ENCODE data around the gene TWNK. TPM values are rescaled to one million over a fixed set of nuclear protein-coding genes. Genes with fewer than 3 reads are reported as not detected.

The TWNK gene
- total RNA-seq, 1 experiment from 2014 or later: 18.8 TPM

DNA sequence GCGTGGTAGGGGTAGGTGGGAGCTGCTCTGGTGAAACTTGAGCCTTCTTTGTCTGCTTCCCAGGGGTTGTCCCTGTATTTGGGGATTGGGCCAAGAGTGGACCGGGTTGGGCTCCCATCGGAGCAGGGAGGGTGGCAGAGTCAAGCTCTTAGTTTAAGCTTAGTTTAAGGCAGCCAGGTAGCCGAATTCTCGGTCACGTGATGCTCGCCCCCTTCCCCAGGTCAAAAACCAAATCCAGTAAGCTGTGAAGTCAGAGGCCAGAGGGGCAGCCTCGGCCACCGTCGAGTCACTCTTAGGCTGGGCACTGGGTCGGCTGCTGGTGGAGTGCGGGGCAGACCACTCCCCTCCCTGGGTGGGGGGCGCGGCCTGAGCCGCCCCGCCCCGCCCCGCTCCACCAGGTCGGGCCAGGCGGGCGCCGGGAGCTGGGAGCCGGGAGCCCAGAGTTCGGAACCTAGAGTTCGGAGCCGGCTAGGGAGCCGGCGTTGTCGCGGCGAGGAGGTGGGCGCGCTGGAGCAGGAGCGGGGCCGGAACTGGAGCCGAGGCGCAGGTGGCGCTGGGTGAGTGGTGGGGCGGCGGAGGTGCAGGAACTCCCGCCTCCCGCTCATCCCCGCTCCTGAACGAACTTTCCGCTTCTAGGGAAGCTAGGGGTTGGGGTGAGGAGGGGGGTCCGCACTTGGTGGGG is 9.5 kb downstream of the TWNK start:
- DNase-seq (ENCODE audit: low spot score): no peak

DNA sequence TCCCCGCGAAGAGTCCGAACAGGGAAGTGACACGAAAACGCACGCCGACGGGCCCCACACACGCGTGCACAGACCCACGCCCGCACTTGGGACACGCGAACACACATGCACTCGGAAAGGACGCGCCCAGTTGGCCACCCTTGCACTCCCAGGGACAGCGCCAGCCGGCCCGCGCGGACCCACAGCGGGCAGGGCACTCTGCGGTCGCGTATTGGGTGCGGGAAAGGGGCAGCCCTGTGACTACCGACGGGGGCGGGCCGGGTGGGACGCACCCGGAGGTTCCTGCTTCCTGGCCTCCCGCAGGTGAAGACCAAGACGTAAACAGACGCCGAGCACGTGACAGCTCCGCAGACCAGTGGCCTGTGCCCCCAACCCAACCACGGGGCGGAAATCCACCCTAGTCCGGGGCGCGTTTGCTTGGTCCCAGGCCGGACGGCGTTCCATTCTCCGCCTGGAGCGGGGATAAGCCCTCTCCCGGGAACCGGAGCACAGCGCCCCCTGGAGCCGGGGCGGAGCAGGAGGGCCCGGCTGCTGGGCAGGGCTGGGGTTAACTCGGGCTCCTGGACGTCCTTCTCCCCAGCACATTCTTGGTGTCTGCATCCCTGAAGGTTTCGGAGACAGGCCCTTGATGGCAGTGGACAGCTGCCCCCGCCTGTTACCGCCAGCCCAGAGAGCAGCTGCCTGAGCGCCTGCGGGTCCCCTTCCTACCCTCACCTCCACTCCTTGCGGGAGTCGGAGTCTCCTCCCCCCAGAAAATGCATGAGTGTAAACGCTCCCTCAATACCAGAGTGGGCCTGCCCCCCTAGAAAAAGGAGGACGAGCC is 10.2 kb downstream of the TWNK start:
- peak; percentile 89 for DNase-seq (ENCODE audit: low spot score)

DNA sequence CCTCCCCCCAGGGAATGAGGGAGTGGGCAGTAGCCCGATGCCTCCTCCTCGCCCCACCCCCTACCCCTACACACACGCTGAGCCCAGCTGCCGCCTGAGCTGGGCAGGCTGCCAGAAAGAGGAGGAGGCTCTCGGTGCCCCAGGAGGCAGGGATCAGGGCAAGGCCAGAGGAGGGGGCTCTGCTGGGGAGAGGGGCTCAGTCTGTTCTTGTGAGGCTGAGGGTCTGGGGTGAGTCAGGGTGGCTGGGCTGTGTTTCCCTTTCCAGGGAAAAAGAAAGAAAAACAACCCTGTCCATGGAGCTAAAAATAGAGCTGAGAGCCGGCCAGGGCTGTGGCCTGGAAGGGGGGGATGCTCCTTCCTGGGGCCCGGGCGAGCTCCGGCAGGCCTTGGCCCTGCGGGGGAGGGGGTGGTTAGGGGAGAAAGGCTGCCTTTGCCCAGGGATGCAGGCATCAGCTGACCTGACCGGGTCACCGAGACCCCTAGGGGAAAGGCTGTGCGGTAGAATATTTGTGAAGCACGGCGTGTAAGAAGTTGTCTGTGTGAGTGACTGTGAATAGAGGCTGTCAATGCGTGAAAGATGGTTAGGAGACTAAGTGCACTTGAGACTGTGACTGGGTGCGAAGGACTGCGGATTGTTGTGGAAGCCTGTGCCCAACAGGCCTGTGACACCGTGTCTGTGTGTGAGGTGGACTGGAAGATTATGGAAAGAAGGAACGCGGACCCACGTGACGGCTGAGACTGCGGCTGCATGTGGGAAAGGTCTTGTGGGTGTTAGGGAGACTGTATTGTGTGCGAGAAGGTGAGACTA is 11.0 kb downstream of the TWNK start:
- DNase-seq (ENCODE audit: low spot score): peak; percentile 86

DNA sequence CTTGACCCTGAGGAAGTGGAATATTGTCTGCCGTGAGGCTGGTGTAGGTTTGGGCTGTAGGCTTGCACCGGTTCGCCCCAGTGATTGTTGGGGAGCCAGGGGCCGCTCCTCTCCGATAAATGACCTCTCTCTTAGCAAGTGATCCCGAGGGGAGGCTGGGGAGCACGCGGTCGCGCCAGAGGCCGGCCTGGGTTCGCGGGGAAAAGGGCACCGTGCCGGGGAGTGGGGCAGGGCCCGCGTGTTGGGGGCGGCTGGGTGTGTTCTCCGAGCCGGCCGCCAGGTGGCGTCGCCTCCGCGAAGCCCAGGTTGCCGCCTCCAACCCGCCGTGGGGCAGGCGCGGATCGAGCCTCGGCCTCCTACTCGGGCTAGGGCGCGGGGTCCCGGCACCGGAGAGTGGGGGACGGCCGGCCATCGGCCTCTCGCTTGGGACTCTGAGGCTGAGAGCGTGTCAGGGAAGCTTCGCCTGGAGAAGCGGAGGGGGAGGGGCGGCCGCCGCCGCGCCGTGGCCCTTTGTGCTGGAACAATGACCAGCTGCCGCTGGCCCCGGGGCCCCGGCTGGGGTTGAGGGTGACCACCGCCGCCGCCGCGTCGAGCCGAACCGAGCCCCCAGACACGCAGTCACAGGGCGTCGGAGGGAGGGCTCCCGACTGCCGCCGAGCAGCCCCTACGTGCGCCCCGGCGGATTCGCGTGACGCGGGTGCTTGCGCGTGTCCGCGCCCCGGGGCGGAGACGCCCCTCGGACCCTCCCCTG is 11.8 kb downstream of the TWNK start:
- peak; percentile 81 for DNase-seq (ENCODE audit: low spot score)

DNA sequence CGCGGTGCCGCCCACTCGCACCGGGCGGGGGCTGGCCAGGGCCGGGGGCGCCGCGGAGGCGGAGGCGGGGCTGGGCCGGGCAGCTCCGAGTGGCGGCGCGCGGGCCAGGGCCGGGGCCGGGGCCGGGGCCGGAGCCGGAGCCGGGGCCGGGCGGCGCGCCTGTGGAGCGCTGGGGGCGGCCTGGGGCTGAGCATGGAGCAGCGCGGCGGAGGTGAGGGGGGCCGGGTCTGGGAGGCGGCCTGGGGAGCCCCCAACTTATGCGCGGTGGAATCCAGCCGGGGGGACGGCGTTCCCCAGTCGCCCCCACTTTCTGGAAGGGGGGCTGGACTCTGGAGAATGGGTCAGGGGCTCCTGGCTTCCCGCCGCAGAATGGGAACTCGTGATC is 12.4 kb downstream of the TWNK start, which contains the start of gene LZTS2:
TSS of gene LZTS2 (plus strand) at position 67 of the 385 bp plus-strand sequence. CDS start 2,731 bp downstream, outside the sequence.
- DNase-seq (ENCODE audit: low spot score): no peak

DNA sequence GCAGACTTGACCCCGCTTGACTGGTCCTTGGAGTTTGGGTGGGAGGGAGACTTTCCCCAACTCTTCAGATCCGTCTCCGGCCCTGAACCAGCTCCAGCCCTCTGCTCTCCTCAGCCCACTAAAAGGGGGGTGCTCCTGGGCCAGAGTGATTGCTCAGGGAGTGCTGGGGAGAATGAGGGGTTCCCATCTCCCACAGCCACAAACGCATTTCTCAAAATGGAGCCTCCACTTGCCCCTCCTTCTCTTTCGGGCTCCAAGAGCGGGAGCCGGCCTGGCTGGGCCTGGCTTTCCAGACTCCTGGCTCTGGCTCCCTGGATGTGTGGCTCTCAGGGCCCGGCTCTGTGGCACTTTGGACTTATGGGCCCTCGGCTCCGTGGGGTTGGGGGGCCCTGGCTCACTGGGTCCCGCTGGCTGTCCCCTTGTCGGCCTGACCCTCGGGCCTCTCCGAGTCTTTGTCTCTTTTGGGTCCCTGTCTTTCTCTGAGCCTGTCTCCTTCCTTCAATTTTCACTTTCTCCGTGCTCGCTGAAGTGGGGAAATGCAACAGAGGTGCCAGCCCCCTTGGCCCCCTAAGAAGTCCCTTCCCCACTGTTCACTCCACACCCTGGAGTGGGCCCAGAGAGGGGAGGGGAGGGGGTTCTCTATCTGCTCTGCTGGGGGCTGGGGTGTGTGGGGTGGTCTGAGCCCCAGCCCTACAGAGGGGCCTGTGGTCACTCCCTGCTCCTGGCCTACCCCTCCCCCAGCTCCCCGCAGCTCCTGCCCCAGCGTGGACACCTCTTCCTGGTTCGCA is 13.0 kb downstream of the TWNK start:
- DNase-seq (ENCODE audit: low spot score): peak; percentile 54

DNA sequence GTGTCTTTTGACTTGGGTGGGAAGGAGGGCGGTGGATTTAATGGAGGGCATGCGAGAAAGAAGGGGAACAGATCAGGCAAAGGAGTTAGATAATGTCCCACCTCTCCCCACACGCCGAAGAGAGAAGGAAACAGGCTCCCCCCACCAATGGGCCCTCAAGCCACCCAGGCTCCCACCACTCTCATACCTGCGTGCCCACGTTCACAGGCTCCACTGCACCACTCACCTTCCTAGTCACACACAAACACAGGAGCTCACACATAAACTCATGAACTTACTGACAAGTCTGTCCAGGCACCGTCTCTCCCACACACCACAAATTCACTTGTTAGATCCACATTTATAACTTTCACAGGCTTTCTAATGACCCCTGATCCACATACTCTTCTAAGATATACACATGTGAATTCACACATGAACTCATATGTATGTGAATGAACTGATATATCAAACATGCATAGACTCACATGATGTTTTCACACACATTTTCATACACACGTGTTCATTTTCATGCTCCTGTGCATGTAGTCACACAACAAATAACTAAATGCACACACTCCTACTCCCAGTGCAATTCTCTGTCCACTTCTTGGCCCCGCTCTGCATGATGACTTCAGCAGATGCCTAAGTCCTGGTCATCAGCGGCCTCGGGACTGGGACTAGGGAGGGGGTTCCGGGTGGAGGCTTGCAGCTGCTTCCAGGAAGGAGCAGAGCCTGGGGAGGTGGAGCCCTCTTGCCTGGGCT is 13.7 kb downstream of the TWNK start:
- peak; percentile 62 for DNase-seq (ENCODE audit: low spot score)

DNA sequence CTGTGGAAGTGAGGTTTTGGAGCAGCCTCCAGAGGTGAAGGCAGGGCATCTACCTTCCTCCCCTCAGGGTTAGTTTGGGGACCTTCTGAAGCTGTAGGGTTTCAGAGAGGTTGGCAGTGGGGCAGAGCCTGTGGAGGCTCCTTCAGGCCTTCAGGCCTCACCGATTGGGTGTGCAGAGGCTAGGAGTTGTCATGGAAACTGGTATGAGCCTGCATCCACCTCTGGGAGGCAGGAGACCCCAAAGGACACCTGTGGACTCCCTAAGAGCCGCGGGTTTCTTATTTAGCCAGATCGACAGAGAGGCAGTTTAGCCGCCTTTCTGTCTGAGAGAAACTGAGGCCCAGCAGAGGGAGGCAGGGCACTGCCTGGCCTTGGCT is 14.3 kb downstream of the TWNK start:
- DNase-seq (ENCODE audit: low spot score): no peak

DNA sequence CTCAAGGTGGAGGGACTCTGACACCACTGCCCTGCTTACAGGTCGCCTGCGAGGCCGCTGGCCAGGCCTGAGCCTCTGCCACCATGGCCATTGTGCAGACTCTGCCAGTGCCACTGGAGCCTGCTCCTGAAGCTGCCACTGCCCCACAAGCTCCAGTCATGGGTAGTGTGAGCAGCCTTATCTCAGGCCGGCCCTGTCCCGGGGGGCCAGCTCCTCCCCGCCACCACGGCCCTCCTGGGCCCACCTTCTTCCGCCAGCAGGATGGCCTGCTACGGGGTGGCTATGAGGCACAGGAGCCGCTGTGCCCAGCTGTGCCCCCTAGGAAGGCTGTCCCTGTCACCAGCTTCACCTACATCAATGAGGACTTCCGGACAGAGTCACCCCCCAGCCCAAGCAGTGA is 15.1 kb downstream of the TWNK start:
- DNase-seq (ENCODE audit: low spot score): no peak

DNA sequence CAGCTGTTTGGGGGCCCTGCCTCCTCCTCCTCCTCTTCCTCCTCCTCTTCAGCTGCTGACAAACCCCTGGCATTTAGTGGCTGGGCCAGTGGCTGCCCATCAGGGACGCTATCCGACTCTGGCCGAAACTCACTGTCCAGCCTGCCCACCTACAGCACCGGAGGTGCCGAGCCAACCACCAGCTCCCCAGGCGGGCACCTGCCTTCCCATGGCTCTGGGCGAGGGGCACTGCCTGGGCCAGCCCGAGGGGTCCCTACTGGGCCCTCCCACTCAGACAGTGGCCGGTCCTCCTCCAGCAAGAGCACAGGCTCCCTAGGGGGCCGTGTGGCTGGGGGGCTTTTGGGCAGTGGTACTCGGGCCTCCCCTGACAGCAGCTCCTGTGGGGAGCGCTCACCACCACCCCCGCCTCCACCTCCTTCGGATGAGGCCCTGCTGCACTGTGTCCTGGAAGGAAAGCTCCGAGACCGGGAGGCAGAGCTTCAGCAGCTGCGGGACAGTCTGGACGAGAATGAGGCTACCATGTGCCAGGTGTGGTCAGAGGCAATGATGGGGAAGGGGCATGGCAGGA is 16.4 kb downstream of the TWNK start:
- DNase-seq (ENCODE audit: low spot score): no peak

DNA sequence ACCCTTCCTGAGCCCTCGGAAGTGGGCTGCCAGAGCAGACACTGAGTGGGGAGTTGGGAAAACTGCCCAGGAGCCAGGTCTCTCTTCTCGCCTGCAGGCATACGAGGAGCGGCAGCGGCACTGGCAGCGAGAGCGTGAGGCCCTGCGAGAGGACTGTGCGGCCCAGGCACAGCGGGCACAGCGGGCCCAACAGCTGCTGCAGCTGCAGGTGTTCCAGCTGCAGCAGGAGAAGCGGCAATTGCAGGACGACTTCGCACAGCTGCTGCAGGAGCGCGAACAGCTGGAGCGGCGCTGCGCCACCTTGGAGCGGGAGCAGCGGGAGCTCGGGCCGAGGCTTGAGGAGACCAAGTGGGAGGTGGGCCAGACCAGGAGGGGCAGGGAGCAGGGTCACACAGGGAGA is 18.0 kb downstream of the TWNK start:
- DNase-seq (ENCODE audit: low spot score): no peak

DNA sequence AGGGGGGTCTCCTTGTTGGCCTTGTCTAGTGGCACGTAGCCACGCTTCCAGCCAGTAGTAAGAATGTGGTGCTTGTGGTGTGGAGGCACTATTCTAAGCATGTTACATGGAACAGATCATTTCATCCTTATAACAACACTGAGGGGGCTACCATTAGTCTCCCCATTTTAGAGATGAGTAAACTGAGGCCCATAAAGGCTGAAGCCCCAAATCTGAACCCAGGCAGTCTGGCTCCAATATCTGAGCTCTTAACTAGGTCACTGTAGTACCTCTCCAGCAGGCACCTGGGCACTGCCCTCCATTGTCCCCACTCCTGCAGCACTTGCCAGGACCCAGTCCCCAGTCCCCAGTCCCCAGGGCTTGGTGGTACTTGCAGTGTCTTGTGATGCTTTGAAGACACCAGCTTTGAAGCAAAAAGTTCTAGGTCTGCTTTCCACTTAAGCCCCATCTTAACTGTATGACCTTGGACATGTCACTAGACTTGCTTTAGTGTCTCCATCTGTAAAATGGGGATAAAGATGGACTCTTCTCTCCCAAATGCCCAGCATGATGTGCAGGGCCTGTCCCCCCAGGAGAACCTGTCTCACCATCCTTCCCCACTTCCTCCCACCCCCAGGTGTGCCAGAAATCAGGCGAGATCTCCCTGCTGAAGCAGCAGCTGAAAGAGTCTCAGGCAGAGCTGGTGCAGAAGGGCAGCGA is 18.7 kb downstream of the TWNK start:
- DNase-seq (ENCODE audit: low spot score): no peak

DNA sequence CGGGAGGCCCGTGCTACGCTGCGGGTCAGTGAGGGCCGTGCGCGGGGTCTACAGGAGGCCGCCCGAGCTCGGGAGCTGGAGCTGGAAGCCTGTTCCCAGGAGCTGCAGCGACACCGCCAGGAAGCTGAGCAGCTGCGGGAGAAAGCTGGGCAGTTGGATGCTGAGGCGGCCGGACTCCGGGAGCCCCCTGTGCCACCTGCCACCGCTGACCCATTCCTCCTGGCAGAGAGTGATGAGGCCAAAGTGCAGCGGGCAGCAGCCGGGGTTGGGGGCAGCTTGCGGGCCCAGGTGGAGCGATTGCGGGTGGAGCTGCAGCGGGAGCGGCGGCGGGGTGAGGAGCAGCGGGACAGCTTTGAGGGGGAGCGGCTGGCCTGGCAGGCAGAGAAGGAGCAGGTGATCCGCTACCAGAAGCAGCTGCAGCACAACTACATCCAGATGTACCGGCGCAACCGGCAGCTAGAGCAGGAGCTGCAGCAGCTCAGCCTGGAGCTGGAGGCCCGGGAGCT is 19.3 kb downstream of the TWNK start:
- DNase-seq (ENCODE audit: low spot score): no peak

DNA sequence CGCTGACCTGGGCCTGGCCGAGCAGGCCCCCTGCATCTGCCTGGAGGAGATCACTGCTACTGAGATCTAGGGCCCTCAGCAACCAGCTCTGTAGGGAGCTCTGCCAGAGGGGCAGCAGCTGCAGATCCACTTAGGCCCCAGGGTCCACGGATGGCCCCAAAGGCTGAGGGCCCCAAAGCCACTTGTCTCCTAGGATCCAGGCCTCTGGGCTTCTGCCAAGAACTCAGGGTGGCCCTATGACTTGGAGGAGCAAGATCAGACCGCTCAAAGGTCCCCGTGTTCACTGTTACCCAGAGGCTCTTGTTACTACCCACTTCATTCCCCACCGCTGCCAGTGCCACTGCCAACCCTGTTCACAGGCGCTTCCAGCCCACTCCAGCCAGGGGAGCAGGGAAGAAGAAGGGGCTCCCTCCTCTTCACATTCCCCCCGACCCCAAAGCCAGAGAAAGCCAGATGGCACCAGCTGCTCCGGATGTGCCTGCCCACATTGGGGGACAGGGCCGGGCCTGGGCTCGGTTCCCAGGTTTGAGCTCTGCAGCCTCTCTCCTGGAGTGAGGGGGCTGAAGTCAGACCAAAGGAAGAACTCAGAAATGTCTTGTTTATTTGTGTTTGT is 19.9 kb downstream of the TWNK start:
- DNase-seq (ENCODE audit: low spot score): no peak

DNA sequence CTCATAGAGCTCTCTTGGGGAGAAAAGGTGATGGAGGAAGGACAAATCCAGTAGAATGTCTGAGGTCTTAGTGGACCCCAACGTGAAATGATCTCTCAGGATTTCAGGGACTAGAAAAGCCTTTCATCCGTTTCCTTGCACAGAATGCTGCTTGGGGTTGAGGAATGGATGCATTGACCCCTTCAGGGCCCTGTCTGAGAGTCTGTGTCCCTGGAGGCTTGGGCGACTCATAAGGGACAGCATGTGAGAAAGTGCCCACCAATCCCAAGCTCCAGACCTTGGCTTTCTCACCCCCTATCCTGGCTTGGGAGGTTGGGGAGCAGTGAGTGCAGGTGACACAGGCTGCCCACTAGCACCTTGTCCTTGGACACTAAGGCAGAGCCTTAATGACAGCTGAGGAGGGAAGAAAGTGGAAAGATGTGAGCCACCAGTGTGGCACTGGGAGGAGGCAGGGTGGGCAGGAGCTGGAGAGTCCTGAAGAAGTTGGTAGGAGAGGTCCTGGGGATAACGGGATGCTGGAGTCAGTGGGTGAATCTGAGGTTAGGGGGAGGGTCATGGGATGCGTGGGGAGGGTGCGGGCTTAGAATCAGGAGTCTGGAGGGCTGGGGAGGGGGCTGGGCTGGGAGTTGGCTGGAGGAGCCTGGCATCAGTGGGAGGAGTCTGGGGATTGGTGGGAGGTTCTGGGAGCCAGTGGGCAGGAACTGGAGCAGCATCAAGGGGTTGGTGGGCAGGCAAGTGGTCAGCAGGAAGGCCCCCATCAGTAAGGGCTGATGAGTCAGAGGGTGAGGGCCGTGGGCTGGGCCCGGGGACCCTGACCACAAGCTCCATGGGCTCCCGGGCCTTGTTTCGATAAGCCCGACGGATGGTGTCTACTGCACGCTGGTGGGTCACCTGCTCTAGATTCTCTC is 20.8 kb downstream of the TWNK start:
- no peak for DNase-seq (ENCODE audit: low spot score)

DNA sequence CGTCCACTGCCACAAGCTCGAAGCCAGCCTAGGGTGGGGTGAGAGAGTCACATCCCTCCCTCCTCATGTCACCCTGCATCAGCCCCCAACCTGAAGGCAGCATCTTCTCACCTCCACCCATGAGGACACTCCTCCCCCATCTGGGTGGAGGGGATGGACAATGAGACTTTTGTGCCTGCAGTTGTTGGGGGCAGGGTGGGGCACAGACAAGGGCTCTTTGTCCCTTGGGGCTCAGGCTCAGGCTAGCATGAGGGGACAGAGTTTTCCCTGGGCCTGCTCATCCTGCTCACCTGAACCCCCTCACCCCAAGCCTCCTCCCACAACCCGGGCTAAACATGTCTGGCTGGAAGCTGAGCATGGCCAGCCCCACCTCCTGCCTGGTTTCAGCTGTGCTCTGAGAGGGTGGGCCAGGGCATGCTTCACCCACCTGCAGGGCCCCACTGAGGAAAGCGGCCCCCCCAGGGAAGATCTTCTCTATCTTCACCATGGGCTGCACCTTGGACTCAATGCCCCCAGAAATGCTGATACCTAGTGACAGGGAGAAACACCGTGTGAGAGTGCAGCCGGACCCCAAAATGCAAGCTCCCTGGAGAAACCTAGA is 21.6 kb downstream of the TWNK start:
- DNase-seq (ENCODE audit: low spot score): peak; percentile 78

DNA sequence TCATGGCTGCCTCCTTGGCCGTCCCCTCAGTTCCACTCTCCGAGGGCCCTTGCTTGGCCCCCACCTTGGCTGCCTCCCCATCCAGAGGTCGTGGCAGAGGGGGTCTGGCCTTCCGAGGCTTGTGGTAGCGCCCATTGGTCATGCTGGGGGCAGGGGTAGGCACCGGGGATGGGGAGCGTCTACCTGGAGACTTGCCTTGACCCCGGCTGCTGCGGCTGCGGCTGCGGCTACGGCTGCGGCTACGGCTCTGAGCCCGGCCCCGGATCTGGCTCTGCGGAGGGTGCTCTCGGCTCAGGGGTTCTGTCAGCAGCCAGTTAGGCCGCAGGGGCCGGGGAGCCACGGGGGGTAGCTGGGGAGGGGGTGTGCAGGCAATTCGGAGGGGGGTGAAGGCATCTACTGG is 23.0 kb downstream of the TWNK start:
- DNase-seq (ENCODE audit: low spot score): no peak
